Measurements from ENCODE around the gene MRGPRX2. TPM values are rescaled to one million over a fixed set of nuclear protein-coding genes. Genes with fewer than 3 reads are reported as not detected.

Gene MRGPRX2
- polyA plus RNA-seq (2012; ENCODE audit: insufficient read length, low read depth), result not detected

DNA sequence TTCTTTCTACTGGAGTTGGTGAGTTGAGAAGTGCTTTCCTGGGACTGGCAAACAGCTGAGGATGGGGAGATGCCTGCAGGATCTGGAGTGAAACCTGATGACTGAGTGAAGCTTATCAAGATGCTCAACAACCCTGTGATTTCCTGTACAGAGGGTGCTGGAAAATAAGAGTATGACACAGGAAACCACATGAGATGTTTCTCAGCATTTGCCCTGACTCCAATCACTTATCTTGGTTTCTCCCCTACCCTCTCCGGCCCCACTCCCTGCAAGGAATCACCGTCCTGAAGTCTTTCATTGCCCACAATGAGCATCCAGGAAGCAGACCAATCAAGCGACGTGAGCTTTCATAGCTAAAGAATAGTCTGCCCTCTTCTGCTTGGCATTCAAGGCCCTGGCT, at the start of gene MRGPRX2:
MRGPRX2 (minus strand) TSS at position 89 of the 400 bp plus-strand sequence. CDS start 4,315 bp downstream, outside the sequence.
- no peak for TF ChIP-seq SIN3A (IDR thresholded peaks at IDR 0.05; ENCODE audit: borderline replicate concordance, insufficient read depth, low read length)
- TF ChIP-seq FOXP2 (optimal IDR thresholded peaks at IDR 0.05; ENCODE audit: borderline replicate concordance, extremely low read depth, extremely low read length, insufficient read depth), result no peak
- TF ChIP-seq TAF1 (IDR thresholded peaks at IDR 0.05; ENCODE audit: borderline replicate concordance, insufficient read depth, low read length), result no peak
- TF ChIP-seq POLR2AphosphoS5 (IDR thresholded peaks at IDR 0.05; ENCODE audit: low read depth, low read length), result no peak
- TF ChIP-seq REST (IDR thresholded peaks at IDR 0.05; ENCODE audit: insufficient read depth in 1 of 2, low read depth in 2 of 2, low read length in 2 of 2), result no peak

DNA sequence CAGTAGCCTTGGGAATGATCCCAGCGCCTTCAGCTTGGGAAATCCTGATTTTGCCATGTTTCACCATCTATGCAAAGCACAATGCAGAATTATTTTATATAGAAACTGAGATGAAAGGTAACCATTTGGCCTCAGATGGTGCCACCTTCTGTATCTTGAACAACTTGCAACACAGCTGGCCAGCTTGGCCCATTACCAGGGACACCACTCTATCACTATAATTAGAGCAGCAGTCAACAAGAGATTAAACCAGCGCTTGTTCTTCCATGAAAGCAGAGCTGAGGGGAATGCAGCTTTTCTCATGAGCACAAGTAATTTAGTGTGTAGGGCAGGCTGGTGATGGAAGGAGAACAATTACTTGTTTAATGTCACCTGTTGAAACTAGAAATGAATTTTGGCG, 49.8 kb upstream of the MRGPRX2 start:
- TF ChIP-seq FOXP2 (optimal IDR thresholded peaks at IDR 0.05; ENCODE audit: borderline replicate concordance, extremely low read depth, extremely low read length, insufficient read depth) (no peak), POLR2AphosphoS5 (IDR thresholded peaks at IDR 0.05; ENCODE audit: low read depth, low read length) (no peak), SIN3A (IDR thresholded peaks at IDR 0.05; ENCODE audit: borderline replicate concordance, insufficient read depth, low read length) (no peak), REST (IDR thresholded peaks at IDR 0.05; ENCODE audit: insufficient read depth in 1 of 2, low read depth in 2 of 2, low read length in 2 of 2) (no peak), TAF1 (IDR thresholded peaks at IDR 0.05; ENCODE audit: borderline replicate concordance, insufficient read depth, low read length) (no peak)

DNA sequence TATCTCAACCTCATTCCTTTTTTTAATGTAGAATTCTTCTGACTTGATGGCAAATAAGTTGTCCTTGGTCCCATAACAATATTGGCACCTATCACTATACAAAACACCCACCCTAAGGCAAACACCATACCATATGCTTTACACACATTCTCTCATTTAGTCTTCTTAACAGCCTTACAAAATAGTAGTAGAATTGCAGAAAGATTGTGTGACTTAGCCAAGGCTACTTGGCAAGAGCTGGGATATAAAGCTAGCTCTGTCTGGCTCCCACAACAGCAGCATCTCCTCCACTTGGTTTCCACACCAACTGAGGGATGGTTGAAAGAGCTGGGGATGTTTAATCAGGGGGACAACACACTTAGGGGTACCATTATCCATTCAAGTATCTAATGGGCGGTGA, 46.6 kb upstream of the MRGPRX2 start:
- TF ChIP-seq REST (IDR thresholded peaks at IDR 0.05; ENCODE audit: insufficient read depth in 1 of 2, low read depth in 2 of 2, low read length in 2 of 2) (no peak), POLR2AphosphoS5 (IDR thresholded peaks at IDR 0.05; ENCODE audit: low read depth, low read length) (no peak), TAF1 (IDR thresholded peaks at IDR 0.05; ENCODE audit: borderline replicate concordance, insufficient read depth, low read length) (no peak), FOXP2 (optimal IDR thresholded peaks at IDR 0.05; ENCODE audit: borderline replicate concordance, extremely low read depth, extremely low read length, insufficient read depth) (no peak), SIN3A (IDR thresholded peaks at IDR 0.05; ENCODE audit: borderline replicate concordance, insufficient read depth, low read length) (no peak)

- TF ChIP-seq POLR2AphosphoS5 (IDR thresholded peaks at IDR 0.05; ENCODE audit: low read depth, low read length) (no peak), FOXP2 (optimal IDR thresholded peaks at IDR 0.05; ENCODE audit: borderline replicate concordance, extremely low read depth, extremely low read length, insufficient read depth) (no peak), REST (IDR thresholded peaks at IDR 0.05; ENCODE audit: insufficient read depth in 1 of 2, low read depth in 2 of 2, low read length in 2 of 2) (no peak), TAF1 (IDR thresholded peaks at IDR 0.05; ENCODE audit: borderline replicate concordance, insufficient read depth, low read length) (no peak), SIN3A (IDR thresholded peaks at IDR 0.05; ENCODE audit: borderline replicate concordance, insufficient read depth, low read length) (no peak)
These were observed 44.5 kb upstream of the MRGPRX2 start for GRCh38 chr11:19105011-19105410.

DNA sequence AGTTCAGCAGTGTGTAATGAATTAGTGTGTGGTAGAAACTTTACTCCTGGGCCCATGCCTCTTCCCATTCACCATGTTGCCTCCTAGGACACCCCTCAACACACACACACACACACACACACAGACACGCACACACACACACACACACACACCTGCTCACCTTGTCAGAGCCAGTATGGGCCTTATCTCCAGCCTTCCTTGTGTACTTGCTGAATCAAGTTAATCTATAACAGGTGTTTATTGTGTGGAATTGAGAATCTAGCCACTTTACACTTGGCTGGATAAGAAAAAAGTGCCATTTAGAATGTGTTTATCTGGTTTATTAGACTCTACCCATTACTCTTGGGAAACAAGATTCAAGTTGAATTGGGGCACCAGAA, 42.0 kb upstream of the MRGPRX2 start:
- TF ChIP-seq TAF1 (IDR thresholded peaks at IDR 0.05; ENCODE audit: borderline replicate concordance, insufficient read depth, low read length) (no peak), POLR2AphosphoS5 (IDR thresholded peaks at IDR 0.05; ENCODE audit: low read depth, low read length) (no peak), SIN3A (IDR thresholded peaks at IDR 0.05; ENCODE audit: borderline replicate concordance, insufficient read depth, low read length) (no peak), REST (IDR thresholded peaks at IDR 0.05; ENCODE audit: insufficient read depth in 1 of 2, low read depth in 2 of 2, low read length in 2 of 2) (no peak), FOXP2 (optimal IDR thresholded peaks at IDR 0.05; ENCODE audit: borderline replicate concordance, extremely low read depth, extremely low read length, insufficient read depth) (no peak)

Measured in PFSK-1 (cell line).